Glutamatergic neuron (in vitro differentiated cells): ENCODE data around the gene CDH3. TPM values are rescaled to one million over a fixed set of nuclear protein-coding genes. Genes with fewer than 3 reads are reported as not detected.

Source experiments
- DNase-seq: peaks from one replicate; pipeline ENCODE4 v3.0.0; 2022
- H3K27ac Mint-ChIP-seq: one replicate; pipeline ENCODE4 v1.8.0; 2020; ENCODE audit warnings: mild to moderate bottlenecking, mixed read lengths, inconsistent platforms; ENCODE audit not compliant: unreplicated experiment
- H3K27me3 Mint-ChIP-seq: one replicate; pipeline ENCODE4 v1.8.0; 2020; ENCODE audit warnings: mild to moderate bottlenecking, moderate library complexity, mixed read lengths, inconsistent platforms; ENCODE audit not compliant: unreplicated experiment
- H3K36me3 Mint-ChIP-seq: one replicate; pipeline ENCODE4 v1.8.0; 2020; ENCODE audit warnings: mild to moderate bottlenecking, mixed read lengths, inconsistent platforms; ENCODE audit not compliant: unreplicated experiment
- H3K4me1 Mint-ChIP-seq: one replicate; pipeline ENCODE4 v1.8.0; 2020; ENCODE audit warnings: mild to moderate bottlenecking, low read depth, mixed read lengths, inconsistent platforms; ENCODE audit not compliant: unreplicated experiment
- H3K4me3 Mint-ChIP-seq: one replicate; pipeline ENCODE4 v1.8.0; 2020; ENCODE audit warnings: mild to moderate bottlenecking, mixed read lengths, inconsistent platforms; ENCODE audit not compliant: unreplicated experiment
- H3K9me3 Mint-ChIP-seq: one replicate; pipeline ENCODE4 v1.8.0; 2020; ENCODE audit warnings: mild to moderate bottlenecking, moderate library complexity, mixed read lengths, inconsistent platforms; ENCODE audit not compliant: unreplicated experiment
- total RNA-seq: library from RNA; stranded (reverse); fragmentation: NEBNext Ultra II Directional; extraction: Animal tissue kit (Norgen Biotek cat#: 25700); gene quantifications from one replicate; pipeline ENCODE4 v1.2.1, GENCODE V29; 2021; ENCODE audit not compliant: unreplicated experiment
- TF ChIP-seq, protein P1 (sequence below): fragments of 200-600 bp; sonication (generic); IDR thresholded peaks from one replicate; pipeline ENCODE4 v1.5.0; 2021; ENCODE audit not compliant: partially characterized antibody, unreplicated experiment

Gene CDH3
- total RNA-seq, 1 donor from 2014 or later: 1.3 TPM

DNA sequence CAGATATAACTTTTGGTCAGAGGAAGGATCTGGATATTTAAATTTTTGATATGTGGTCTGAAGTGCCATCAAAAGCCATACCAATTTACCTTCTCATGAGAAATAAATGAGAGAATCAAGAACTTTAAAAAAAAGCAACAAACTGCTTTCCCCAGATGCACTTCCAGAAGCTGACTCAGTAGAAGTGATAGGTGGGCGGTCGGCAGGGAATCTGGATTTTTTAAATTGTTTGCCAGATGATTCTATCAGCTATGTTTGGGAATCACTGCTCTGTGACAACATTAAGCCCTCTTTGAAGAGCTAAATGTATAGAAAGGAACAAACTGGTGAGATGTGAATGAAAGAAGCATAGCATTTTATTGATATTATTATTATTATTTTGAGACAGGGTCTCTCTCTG lies 19.2 kb downstream of the CDH3 start:
- no peaks in the 10 kb centered on the region for H3K36me3 Mint-ChIP-seq
- no peak overlapping the region for H3K4me3 Mint-ChIP-seq
- TF ChIP-seq, protein P1, sequence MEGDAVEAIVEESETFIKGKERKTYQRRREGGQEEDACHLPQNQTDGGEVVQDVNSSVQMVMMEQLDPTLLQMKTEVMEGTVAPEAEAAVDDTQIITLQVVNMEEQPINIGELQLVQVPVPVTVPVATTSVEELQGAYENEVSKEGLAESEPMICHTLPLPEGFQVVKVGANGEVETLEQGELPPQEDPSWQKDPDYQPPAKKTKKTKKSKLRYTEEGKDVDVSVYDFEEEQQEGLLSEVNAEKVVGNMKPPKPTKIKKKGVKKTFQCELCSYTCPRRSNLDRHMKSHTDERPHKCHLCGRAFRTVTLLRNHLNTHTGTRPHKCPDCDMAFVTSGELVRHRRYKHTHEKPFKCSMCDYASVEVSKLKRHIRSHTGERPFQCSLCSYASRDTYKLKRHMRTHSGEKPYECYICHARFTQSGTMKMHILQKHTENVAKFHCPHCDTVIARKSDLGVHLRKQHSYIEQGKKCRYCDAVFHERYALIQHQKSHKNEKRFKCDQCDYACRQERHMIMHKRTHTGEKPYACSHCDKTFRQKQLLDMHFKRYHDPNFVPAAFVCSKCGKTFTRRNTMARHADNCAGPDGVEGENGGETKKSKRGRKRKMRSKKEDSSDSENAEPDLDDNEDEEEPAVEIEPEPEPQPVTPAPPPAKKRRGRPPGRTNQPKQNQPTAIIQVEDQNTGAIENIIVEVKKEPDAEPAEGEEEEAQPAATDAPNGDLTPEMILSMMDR: no peak
- no peaks in the 10 kb centered on the region for H3K27me3 Mint-ChIP-seq
- DNase-seq: no peak
- H3K9me3 Mint-ChIP-seq: peaks cover 1% of the 10 kb centered on the region
- H3K27ac Mint-ChIP-seq: no peak overlapping the region
- H3K4me1 Mint-ChIP-seq: no peaks in the 10 kb centered on the region

DNA sequence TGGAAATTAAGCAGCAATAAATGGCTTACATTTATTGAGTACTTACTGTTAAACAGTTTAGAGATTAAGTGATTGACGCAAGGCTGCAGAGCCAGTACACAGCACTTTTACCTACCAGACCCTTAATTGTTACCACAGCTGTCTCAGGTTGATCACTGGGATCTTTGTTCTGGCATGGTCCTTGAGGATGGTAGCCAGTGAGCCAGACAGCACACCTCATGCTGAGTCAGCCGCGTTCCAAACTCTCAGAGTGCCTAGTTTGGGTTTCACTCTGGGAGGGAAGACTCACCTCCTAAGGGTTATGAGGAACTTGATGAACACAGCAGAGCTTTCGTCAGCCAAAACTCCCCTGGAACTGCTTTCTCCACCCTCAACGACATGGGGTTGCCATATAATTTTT lies 20.4 kb downstream of the CDH3 start:
- H3K27ac Mint-ChIP-seq: no peak overlapping the region
- DNase-seq: no peak
- no peak overlapping the region for H3K4me3 Mint-ChIP-seq
- H3K4me1 Mint-ChIP-seq: no peaks in the 10 kb centered on the region
- H3K27me3 Mint-ChIP-seq: no peaks in the 10 kb centered on the region
- TF ChIP-seq, protein P1: no peak
- H3K9me3 Mint-ChIP-seq: peaks cover 1% of the 10 kb centered on the region
- H3K36me3 Mint-ChIP-seq: no peaks in the 10 kb centered on the region

DNA sequence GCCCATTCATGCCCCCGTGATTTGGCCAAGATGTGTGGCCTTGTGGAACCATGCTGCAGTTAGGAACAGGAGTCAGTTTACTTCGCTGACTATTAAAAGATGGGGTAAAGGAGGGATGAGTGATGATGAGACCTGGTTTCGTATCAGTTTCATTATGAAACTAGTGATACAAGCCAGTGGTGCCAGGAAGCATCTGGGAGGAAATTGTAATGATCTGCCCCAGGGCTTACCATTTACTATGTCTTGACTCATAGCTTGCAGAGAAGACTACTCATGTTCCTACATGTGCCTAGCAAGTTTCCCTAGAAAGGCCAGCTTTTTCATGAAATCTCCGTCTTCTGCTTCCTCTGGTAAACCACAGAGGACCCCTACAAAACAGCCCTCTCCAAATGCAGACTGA lies 23.2 kb downstream of the CDH3 start:
- no peak for DNase-seq
- Mint-ChIP-seq H3K27me3 (no peaks in the 10 kb centered on the region), H3K27ac (no peak overlapping the region), H3K9me3 (peaks cover 1% of the 10 kb centered on the region), H3K36me3 (no peaks in the 10 kb centered on the region), H3K4me1 (no peaks in the 10 kb centered on the region), H3K4me3 (no peak overlapping the region)
- TF ChIP-seq, protein P1: no peak

DNA sequence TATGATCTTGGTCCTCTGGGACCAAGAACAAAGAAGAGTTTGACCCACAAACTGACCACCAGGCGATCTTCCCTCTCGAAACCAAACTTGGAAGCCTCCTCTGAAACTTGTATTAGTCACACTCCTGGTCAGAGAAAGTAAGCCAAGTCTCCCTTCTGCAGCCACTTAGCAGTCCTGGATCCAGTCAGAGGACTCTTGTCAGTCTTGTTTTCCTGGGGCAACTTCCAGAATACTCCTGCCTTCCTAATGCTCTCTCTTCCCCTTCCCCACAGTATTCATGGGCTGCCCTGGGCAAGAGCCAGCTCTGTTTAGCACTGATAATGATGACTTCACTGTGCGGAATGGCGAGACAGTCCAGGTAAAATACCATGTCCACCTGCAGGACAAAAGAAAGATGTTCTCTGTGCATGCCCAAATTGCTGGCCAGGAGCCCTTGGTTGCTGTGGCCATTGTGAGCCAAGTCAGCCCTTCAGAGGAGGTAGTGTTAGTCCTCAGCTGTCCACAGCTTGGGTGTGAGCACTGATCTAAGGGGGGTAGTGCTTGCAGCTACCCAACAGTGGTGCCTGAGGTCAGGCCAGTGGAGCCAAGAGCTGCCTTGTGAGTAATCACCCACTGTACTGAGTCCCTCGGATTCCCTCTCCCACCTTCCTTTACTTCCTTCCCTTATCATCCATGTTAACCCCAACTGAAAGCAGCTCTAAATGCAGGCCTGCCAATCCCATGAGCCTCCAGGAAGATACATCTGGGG lies 31.2 kb downstream of the CDH3 start:
- DNase-seq: no peak
- Mint-ChIP-seq H3K4me1 (no peaks in the 10 kb centered on the region), H3K9me3 (no peaks in the 10 kb centered on the region), H3K36me3 (no peaks in the 10 kb centered on the region), H3K4me3 (no peak overlapping the region), H3K27me3 (peaks cover 2% of the 10 kb centered on the region), H3K27ac (no peak overlapping the region)
- TF ChIP-seq, protein P1: no peak

DNA sequence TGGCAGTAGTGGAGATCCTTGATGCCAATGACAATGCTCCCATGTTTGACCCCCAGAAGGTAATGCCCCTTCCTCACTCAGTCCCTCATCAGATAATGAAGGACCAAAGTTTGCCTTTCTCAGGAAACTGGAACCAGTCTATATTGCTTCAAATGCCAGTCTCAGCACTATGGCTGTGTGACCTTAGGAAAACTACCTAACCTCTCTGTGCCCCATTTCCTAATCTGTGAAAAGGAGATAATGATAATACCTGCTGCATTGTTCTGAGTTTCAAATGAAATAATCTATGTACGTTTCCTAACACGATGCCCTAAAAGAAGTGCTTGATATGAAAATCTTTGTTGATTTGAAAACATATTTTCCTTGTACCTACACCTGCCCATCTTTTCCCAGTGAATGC lies 35.9 kb downstream of the CDH3 start:
- no peak for DNase-seq
- TF ChIP-seq, protein P1: no peak
- Mint-ChIP-seq H3K9me3 (peaks cover 2% of the 10 kb centered on the region), H3K36me3 (no peaks in the 10 kb centered on the region), H3K4me3 (no peak overlapping the region), H3K4me1 (no peaks in the 10 kb centered on the region), H3K27me3 (no peaks in the 10 kb centered on the region), H3K27ac (no peak overlapping the region)
